Measurements from ENCODE around the gene NFIX.

The NFIX gene

DNA sequence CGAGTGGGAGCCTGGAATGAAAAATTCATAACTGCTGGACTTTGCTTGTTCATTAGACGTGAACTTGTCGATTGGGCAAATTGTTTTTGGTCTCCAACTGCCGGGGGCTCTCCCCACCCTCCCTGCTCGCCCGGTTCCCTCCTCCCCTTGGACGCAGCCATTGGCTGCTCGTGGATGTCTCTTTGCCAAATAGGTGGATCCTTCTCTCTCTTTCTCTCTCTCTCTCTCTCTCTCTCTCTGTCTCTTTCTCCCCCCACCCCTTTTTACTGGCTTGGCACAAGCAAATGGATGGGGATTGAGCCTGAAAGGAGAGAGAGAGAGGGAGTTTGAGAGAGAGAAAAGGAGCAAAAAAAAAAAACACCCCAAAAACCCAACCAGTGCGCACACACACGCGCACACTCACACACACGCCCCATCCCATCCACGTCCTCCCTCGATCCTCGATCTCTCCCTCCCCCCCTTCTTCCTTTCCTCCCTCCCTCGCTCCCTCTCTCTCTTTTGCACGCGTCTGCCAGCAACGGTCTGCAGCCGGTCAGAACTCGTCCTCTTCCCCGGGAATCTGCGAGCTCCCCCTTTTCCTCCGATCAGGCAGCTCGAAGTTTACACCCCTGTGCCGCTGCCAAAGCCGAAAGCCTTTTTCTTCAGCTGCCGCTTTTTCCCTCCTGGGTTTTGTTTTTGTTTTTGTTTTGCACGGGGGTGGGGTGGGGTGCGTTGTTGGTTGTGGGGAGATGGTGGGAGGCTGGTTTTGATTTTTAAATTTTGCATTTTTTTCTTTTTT, 27.8 kb downstream of the NFIX start:
- in situ Hi-C loops (cut with MboI; ENCODE audit: low sequenced_read_pairs, unreplicated experiment): no loop called here
- peak; percentile 77 for DNase-seq (ENCODE audit: low spot score)
- TF ChIP-seq CTCF (IDR thresholded peaks at IDR 0.05; ENCODE audit: borderline replicate concordance, control extremely low read depth, extremely low read depth, insufficient read depth, missing control alignments): no peak

DNA sequence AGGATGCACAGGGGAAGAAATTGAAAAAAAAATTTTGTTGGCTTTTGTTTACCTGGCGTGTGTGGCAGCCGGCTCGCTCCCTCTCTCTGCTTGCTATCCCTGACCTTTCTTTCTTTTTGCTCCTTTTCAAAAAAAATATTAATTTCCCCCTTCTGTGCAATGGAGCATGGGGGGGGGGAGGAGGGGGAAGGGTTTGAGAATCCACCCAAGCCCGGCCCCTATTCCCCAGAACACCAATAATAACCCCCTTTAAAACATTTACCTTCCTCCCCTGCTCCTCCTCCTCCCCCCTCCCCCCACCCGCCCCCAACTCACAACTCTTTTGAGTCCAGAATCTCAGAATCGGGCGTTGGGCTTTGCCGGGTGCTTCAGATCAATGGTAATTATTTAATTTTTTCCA, 28.4 kb downstream of the NFIX start:
- no peak for DNase-seq (ENCODE audit: low spot score)
- no peak for TF ChIP-seq CTCF (IDR thresholded peaks at IDR 0.05; ENCODE audit: borderline replicate concordance, control extremely low read depth, extremely low read depth, insufficient read depth, missing control alignments)
- in situ Hi-C loops (cut with MboI; ENCODE audit: low sequenced_read_pairs, unreplicated experiment): no loop called here

DNA sequence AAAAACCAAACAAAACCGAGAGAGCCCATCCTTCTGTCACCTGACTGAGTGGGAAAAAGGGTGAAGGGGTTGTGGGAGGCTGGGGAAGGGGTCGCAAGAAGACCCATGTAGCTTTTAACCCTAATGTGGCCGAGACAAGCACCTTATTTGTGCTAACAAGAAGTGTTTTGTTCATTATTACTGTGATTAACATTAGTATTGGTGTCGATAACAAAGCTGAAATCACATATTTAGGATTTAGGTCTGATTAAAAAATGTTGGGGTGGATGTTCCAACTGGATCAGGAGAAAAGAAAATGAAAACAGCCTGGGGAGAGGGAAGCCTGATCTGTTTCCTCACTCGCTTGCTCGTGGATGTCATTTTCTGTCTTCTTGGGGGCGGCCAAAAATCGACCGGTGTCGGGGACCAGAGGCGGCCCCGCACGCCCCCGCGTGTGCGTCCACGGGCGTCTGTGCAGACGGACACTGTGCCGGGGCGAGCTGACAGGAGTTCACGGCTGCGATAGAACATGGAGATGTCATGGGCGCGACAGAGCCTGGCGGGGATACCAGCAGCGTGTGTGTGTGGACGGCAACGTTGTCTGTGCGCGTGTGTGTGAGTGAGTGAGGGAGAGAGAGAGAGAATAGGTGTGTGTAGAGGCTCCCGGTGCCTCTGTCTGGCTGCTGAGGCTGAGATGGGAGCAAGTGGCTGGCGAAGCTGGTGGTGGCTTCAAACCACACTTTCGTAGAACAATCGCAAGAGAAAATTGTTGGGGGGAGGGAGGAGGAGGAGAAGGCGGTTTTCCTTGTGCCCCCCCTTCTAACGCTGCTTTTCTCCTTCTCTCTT, 29.1 kb downstream of the NFIX start:
- no peak for DNase-seq (ENCODE audit: low spot score)
- in situ Hi-C loops (cut with MboI; ENCODE audit: low sequenced_read_pairs, unreplicated experiment): no loop called here
- TF ChIP-seq CTCF (IDR thresholded peaks at IDR 0.05; ENCODE audit: borderline replicate concordance, control extremely low read depth, extremely low read depth, insufficient read depth, missing control alignments): no peak

DNA sequence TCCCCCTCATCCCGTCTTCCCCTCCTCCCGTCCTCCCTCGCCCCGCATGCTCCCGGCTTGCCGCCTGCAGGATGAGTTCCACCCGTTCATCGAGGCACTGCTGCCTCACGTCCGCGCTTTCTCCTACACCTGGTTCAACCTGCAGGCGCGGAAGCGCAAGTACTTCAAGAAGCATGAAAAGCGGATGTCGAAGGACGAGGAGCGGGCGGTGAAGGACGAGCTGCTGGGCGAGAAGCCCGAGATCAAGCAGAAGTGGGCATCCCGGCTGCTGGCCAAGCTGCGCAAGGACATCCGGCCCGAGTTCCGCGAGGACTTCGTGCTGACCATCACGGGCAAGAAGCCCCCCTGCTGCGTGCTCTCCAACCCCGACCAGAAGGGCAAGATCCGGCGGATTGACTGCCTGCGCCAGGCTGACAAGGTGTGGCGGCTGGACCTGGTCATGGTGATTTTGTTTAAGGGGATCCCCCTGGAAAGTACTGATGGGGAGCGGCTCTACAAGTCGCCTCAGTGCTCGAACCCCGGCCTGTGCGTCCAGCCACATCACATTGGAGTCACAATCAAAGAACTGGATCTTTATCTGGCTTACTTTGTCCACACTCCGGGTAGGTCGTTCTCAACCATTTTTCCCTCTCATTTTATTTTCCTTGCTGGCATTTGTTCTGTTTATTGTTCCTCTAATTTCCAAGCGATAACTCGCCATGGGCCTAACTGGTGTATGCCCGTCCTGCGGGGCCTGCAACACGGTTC, 29.8 kb downstream of the NFIX start:
- DNase-seq (ENCODE audit: low spot score): no peak
- no peak for TF ChIP-seq CTCF (IDR thresholded peaks at IDR 0.05; ENCODE audit: borderline replicate concordance, control extremely low read depth, extremely low read depth, insufficient read depth, missing control alignments)
- in situ Hi-C loops (cut with MboI; ENCODE audit: low sequenced_read_pairs, unreplicated experiment): no loop called here

DNA sequence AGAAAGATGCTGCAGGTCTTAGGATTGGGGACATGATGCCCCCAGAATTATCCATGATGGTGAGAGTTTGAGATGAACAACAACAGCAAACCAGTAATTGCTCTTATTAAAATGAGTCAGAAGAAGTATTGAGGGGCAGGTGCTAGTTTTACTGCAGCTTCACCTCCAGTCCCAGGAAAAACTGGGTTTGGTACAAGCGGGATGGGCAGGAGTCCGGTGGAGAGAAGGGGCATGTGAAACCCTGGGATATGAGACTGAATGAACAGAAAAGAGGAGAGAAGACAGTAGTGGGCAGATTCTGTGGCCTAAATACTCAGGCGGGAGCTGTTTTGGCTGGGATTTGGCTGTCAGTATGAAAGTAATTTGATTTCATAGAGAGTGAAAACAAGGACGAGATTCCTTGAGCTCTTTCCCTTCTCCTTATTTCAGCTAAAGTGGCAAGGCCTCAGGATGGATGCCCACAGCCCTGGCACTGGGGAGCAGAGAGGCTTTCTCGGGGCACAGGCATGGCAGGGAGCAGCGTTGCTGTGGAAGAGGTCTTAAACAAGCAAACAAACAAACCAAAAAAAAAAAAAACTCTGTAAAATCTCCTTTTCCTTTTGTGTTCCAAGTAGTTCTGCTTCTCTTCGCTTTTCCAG, 30.7 kb downstream of the NFIX start:
- no peak for DNase-seq (ENCODE audit: low spot score)
- TF ChIP-seq CTCF (IDR thresholded peaks at IDR 0.05; ENCODE audit: borderline replicate concordance, control extremely low read depth, extremely low read depth, insufficient read depth, missing control alignments): no peak
- in situ Hi-C loops (cut with MboI; ENCODE audit: low sequenced_read_pairs, unreplicated experiment): no loop called here
